Fibroblast of skin of right biceps (primary cell): ENCODE data around the gene GALNT18.

ENCODE experiments used
- DNase-seq: peaks from one replicate; pipeline ENCODE4 v3.0.0-alpha.2; 2013

The GALNT18 gene

GRCh38 chr11:11491589-11491988, 130.2 kb downstream of the GALNT18 start:
- DNase-seq = no peak

- DNase-seq = no peak
Measured at GRCh38 chr11:11491014-11491413, 130.8 kb downstream of the GALNT18 start.

GRCh38 chr11:11486423-11486822, 135.4 kb downstream of the GALNT18 start:
- DNase-seq = no peak

GRCh38 chr11:11486002-11486401, 135.8 kb downstream of the GALNT18 start:
- DNase-seq = no peak

- no peak for DNase-seq
Measured at GRCh38 chr11:11483627-11484026, 138.2 kb downstream of the GALNT18 start.

- no peak for DNase-seq
Measured at GRCh38 chr11:11482730-11483129, 139.1 kb downstream of the GALNT18 start.

- no peak for DNase-seq
Measured at GRCh38 chr11:11481371-11481770, 140.4 kb downstream of the GALNT18 start.

- peak; percentile 4 for DNase-seq
Measured at GRCh38 chr11:11480971-11481370, 140.8 kb downstream of the GALNT18 start.

DNA sequence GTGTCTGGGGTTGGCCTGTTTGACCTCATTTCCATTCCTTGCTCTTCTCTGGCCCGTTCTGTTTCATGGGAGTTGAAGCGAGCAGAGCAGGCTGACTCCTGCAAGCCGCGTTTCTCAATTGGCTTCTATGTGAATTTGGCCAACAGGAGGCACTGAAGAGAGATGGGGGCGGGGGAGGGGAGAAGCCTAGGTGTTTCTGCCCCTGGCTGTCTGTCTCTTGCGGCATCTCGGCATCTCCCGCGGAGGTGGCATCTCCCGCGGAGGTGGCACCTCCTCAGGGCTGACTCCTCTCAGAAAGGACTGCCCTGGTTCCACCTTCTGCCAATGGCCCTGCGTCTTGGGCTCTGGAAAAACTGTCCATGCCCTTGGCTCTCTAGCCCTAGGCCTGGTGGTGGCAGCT, 143.1 kb downstream of the GALNT18 start:
- DNase-seq = no peak

GRCh38 chr11:11477695-11478420, 143.9 kb downstream of the GALNT18 start:
- no peak for DNase-seq

GRCh38 chr11:11476971-11477645, 144.7 kb downstream of the GALNT18 start:
- DNase-seq = no peak

DNA sequence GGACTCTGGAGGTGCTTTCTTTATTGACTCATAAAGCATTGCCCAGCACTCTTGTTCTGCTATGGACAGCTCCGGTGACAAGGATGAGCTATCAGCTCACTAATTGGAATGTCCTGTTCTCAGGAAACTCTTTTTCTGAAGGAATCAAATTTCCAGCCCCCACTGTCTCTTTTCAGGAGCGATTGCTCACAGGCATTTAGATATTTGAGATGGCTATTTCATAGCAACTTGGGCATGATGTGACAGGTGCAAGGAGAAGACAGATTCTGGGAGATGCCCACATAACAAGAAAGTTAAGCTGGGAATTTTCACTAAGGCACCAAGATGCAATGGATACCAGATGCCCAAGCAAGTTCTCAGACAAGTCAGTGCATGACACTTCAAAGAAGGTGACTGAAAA, 145.3 kb downstream of the GALNT18 start:
- DNase-seq = no peak

GRCh38 chr11:11472106-11472505, 149.7 kb downstream of the GALNT18 start:
- no peak for DNase-seq

GRCh38 chr11:11471201-11471600, 150.6 kb downstream of the GALNT18 start:
- DNase-seq = no peak

- DNase-seq = no peak
Measured at GRCh38 chr11:11468954-11469353, 152.9 kb downstream of the GALNT18 start.

DNA sequence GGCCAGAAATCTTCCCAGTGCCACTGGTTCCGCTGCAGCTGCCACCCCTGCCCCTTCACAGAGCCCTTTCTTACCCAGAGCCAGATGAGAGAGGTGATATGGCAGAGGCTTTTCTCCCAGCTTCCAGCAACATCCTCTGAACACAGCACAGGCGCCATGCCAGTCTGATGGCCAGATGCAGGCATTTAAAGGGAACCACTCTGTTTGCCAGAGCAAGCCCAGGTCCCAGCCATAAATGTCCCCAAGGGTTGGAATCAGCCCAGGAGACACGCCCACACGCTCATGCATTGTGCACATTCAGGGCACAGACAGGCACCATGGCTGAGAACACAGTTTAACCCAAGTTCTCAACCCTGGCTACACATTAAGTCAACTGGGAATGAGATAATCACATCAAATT, 154.5 kb downstream of the GALNT18 start:
- DNase-seq = no peak

- DNase-seq = peak; percentile 19
Measured at GRCh38 chr11:11464555-11464954, 157.2 kb downstream of the GALNT18 start.

DNA sequence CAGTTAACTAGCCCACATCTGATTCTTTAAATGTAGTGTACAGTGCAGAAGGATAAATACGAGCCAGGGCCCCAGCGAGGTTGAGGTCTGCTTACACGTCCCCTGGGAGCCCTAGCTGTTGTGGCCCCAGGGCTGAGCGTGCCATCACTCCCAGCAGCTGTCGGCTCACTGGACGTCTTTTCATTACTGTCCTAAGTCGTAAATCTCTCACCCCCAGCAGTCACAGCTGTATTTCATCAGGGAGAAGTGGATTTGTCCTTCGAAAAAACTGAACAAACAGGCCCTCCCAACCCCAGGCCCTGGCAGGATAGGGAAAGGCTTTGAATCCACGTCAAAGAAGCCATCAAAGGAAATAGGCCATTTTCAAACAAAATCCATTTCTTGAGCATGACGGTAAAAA, 158.4 kb downstream of the GALNT18 start:
- peak; percentile 31 for DNase-seq

- no peak for DNase-seq
Measured at GRCh38 chr11:11461473-11461872, 160.3 kb downstream of the GALNT18 start.

GRCh38 chr11:11459578-11459977, 162.2 kb downstream of the GALNT18 start:
- no peak for DNase-seq

DNA sequence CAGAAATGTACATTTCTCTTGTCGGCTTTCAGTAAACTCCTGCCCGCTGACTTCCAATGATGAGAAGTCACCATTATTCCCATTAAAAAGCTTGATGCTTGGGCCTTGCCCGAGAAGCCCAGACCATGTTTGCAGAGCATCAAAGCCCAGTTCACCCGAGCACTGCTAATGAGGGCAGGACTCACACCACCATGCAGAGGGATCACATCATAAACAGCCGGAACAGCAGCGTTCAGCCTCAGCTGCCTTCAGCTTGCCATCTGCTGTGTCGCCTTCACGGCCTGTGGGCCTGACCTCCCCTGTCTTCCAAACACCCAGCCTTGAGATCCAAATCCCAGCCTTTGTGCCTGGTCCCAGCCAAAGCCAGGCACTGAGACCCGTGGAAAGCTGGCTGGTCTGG, 163.3 kb downstream of the GALNT18 start:
- no peak for DNase-seq

DNA sequence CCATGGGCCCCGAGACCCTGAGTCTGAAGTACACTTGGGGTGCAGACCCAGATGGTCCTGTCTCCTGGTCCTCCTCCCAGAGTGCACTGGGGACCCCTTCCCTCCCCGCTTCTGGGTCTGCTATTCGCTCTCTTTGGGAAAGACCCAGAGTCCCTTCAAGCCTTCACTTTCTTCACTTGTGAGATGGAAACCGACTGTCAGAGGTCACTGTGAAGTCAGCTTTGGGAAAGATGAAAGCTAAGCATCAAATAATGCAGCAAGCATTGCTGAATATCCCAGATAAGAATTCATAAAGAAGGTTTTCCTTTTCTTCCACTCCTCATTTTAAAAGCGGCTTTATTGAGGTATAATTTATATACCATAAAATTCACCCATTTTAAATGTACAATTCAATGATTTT, 163.8 kb downstream of the GALNT18 start:
- DNase-seq = no peak

- no peak for DNase-seq
Measured at GRCh38 chr11:11456866-11457265, 164.9 kb downstream of the GALNT18 start.

DNA sequence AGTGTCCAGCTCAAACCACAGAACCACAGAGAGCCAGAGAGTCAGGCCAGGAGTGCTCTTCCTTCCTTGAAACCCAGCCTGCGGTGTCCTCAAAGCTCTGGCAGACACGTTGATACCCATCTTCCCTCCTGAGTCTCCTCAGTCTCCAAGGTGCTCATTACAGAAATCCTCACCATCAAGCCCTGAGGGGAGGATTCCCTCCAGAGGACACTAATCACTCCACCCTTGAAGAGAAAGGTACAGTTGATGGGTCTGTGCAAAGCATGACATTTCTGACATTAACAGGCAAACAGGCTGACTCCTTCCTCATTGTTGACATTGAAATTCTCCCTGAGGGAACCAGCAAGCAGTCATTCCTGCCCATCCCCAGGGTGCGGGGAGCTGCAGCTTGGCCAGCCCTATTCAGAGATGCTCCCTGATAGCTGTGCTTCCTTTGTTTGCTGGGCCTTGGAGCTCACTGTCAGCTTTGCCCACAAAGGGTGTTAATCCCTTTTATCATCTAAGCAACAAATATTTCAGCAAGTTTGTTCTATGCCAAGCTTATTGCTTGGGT, 167.1 kb downstream of the GALNT18 start:
- no peak for DNase-seq
